Panc1 (cell line): ENCODE data around the gene ADCY1. TPM values are rescaled to one million over a fixed set of nuclear protein-coding genes. Genes with fewer than 3 reads are reported as not detected.
"Not testable (repeated sequence)": the region's sequence is repeated elsewhere in the genome, so short reads cannot be mapped to it uniquely, and the experiment has no call there.

ENCODE experiments used
- ATAC-seq: fragments of 200-7000 bp; cut with Tn5 transposase; 2 replicates; pipeline ENCODE4 v1.9.1; 2020; ENCODE audit warnings: mild to moderate bottlenecking, moderate library complexity
- BruUV-seq: library from RNA; stranded (reverse); fragments of 400-500 nt; replicated peaks from 2 replicates; lab custom pipeline; 2021; lab: Mats Ljungman, UMichigan
- CTCF ChIA-PET: fragments of 300-600 bp; sonication (Branson Sonifier 250); formaldehyde crosslinking; loops from one replicate; lab custom pipeline; 2022; ENCODE audit warnings: antibody characterized with exemption; lab: Charles Lee
- POLR2A ChIA-PET: fragments of 300-600 bp; sonication (Branson Sonifier 250); formaldehyde crosslinking; loops from one replicate; lab custom pipeline; 2022; ENCODE audit warnings: antibody characterized with exemption; lab: Charles Lee
- DNase-seq: peaks from one replicate; pipeline ENCODE4 v3.0.0-alpha.2; 2010; ENCODE audit warnings: low read depth, low spot score
- H3K27ac ChIP-seq: 2 replicates; pipeline ENCODE4 v1.5.1; 2011; ENCODE audit warnings: mild to moderate bottlenecking, low read length, inconsistent platforms
- H3K27me3 ChIP-seq: fragments of 200-500 bp; sonication (Bioruptor generic); 2 replicates; pipeline ENCODE4 v1.6.0; 2014; ENCODE audit warnings: low read length, inconsistent platforms; ENCODE audit not compliant: control insufficient read depth, insufficient read depth
- H3K36me3 ChIP-seq: fragments of 200-500 bp; sonication (Bioruptor generic); 2 replicates; pipeline ENCODE4 v1.5.1; 2014; ENCODE audit warnings: inconsistent platforms, mild to moderate bottlenecking, low read length, moderate library complexity; ENCODE audit not compliant: control insufficient read depth, insufficient read depth
- H3K4me1 ChIP-seq: 2 replicates; pipeline ENCODE4 v1.5.1; 2011; ENCODE audit warnings: inconsistent platforms, mild to moderate bottlenecking, low read length, moderate library complexity; ENCODE audit not compliant: control insufficient read depth, insufficient read depth
- H3K4me3 ChIP-seq, 2 experiments: 2 replicates each; pipeline ENCODE4 v1.5.1; 2011 to 2012; ENCODE audit warnings: low read depth in 2 of 2, low read length in 2 of 2, mild to moderate bottlenecking in 2 of 2, inconsistent platforms in 1 of 2, moderate library complexity in 1 of 2
- H3K9me3 ChIP-seq: fragments of 200-500 bp; sonication (Bioruptor generic); 2 replicates; pipeline ENCODE4 v1.5.1; 2014; ENCODE audit warnings: low read depth, mild to moderate bottlenecking, inconsistent platforms, low read length, moderate library complexity; ENCODE audit not compliant: control insufficient read depth, insufficient read depth
- CTCF ChIP-seq: fragments of 450-650 bp; IDR thresholded peaks from 2 replicates; pipeline ENCODE4 v1.5.1; 2017; ENCODE audit warnings: mild to moderate bottlenecking
- POLR2AphosphoS5 ChIP-seq: IDR thresholded peaks from 2 replicates; pipeline ENCODE4 v1.6.1; 2012; ENCODE audit warnings: mild to moderate bottlenecking, low read depth, low read length, moderate library complexity
- REST ChIP-seq, 2 experiments: IDR thresholded peaks; 2 replicates each; pipeline ENCODE4 v1.6.1; 2011 to 2012; ENCODE audit warnings: low read depth in 2 of 2, control low read depth in 1 of 2, low read length in 1 of 2, mild to moderate bottlenecking in 1 of 2, moderate library complexity in 1 of 2; ENCODE audit not compliant: insufficient read depth in 1 of 2
- SIN3A ChIP-seq: IDR thresholded peaks from 2 replicates; pipeline ENCODE4 v1.6.1; 2012; ENCODE audit warnings: low read depth, mild to moderate bottlenecking, low read length, moderate library complexity, borderline replicate concordance; ENCODE audit not compliant: insufficient read depth
- TCF7L2 ChIP-seq: IDR thresholded peaks from 2 replicates; pipeline ENCODE4 v1.6.1; 2011; ENCODE audit warnings: mild to moderate bottlenecking, low read depth, low read length, inconsistent platforms
- in situ Hi-C: cut with HindIII; loops from 2 replicates; pipeline ENCODE4 v1.10.0; 2016; ENCODE audit warnings: low sequenced_read_pairs, low pct_unique_long_range_greater_than_20kb
- intact Hi-C: fragments of 100-400 bp; cut with micrococcal nuclease; formaldehyde crosslinking; loops from one replicate; pipeline ENCODE4 v1.10.0; 2022; ENCODE audit not compliant: unreplicated experiment
- total RNA-seq: library from RNA; stranded (reverse); gene quantifications from one replicate; pipeline ENCODE4 v1.2.1, GENCODE V29; 2021; ENCODE audit not compliant: unreplicated experiment

Gene ADCY1
- total RNA-seq, 1 experiment from 2014 or later: 2.1 TPM

- POLR2A ChIA-PET, DNase-seq, H3K27me3 ChIP-seq, H3K27ac ChIP-seq, CTCF ChIA-PET, H3K36me3 ChIP-seq, ATAC-seq, H3K4me3 ChIP-seq, intact Hi-C loops, in situ Hi-C loops, H3K4me1 ChIP-seq, H3K9me3 ChIP-seq, BruUV-seq: not testable (repeated sequence)
Measured at GRCh38 chr7:45548917-45549316, 25.3 kb upstream of the ADCY1 start.

GRCh38 chr7:45563401-45563800 lies 10.8 kb upstream of the ADCY1 start:
- CTCF ChIA-PET: no interaction called here
- in situ Hi-C loops: no loop called here
- H3K4me1 ChIP-seq: no peaks in the 10 kb centered on the region
- TF ChIP-seq POLR2AphosphoS5: no peak
- TF ChIP-seq REST (IDR thresholded peaks at IDR 0.05; ENCODE audit: insufficient read depth in 1 of 2, low read depth in 2 of 2, low read length in 1 of 2): no peak
- no peak for TF ChIP-seq TCF7L2
- TF ChIP-seq CTCF: no peak
- no peak for TF ChIP-seq SIN3A
- no TSS peak for BruUV-seq
- H3K9me3 ChIP-seq: no peaks in the 10 kb centered on the region
- no peak overlapping the region for H3K27ac ChIP-seq
- no peak overlapping the region for H3K4me3 ChIP-seq
- POLR2A ChIA-PET: no interaction called here
- intact Hi-C loops: no loop called here
- peaks cover 15% of the 10 kb centered on the region; the same call in 1 of the 2 replicates for H3K27me3 ChIP-seq
- no peaks in the 10 kb centered on the region for H3K36me3 ChIP-seq
- ATAC-seq (no peak), DNase-seq (no peak)

- POLR2A ChIA-PET: no interaction called here
- no TSS peak for BruUV-seq
- no peak overlapping the region for H3K27ac ChIP-seq
- H3K4me3 ChIP-seq: no peak overlapping the region
- no peak for TF ChIP-seq CTCF
- no peak for TF ChIP-seq TCF7L2
- TF ChIP-seq SIN3A: no peak
- no peak for TF ChIP-seq POLR2AphosphoS5
- no peak for TF ChIP-seq REST (IDR thresholded peaks at IDR 0.05; ENCODE audit: insufficient read depth in 1 of 2, low read depth in 2 of 2, low read length in 1 of 2)
- ATAC-seq: no peak
- H3K36me3 ChIP-seq: no peaks in the 10 kb centered on the region
- H3K27me3 ChIP-seq: peaks cover 21% of the 10 kb centered on the region
- no peaks in the 10 kb centered on the region for H3K4me1 ChIP-seq
- no peak for DNase-seq
- intact Hi-C loops (no loop called here), in situ Hi-C loops (no loop called here)
- no peaks in the 10 kb centered on the region for H3K9me3 ChIP-seq
- CTCF ChIA-PET: interaction anchor here (1.2 kb wide), 1 partner anchor 17 kb away, joined by 3 read pairs; no protein-coding TSS in a partner anchor
Measured at GRCh38 chr7:45563941-45564461, 10.2 kb upstream of the ADCY1 start.
